HepG2 (cell line): Measurements from ENCODE around the gene RFTN1. TPM values are rescaled to one million over a fixed set of nuclear protein-coding genes. Genes with fewer than 3 reads are reported as not detected.

Experiments
- ATAC-seq: fragments of 200-7000 bp; cut with Tn5 transposase; 3 replicates; pipeline ENCODE4 v1.9.1; 2020; ENCODE audit warnings: mild to moderate bottlenecking, moderate library complexity
- BruUV-seq: library from RNA; stranded (reverse); fragments of 400-500 nt; replicated peaks from 2 replicates; lab custom pipeline; 2021; lab: Mats Ljungman, UMichigan
- CTCF ChIA-PET: fragments of 300-600 bp; formaldehyde crosslinking; extraction: SDS; loops from one replicate; lab custom pipeline; 2021; ENCODE audit warnings: low total read pairs, inconsistent platforms, low intra/inter-chr PET ratio; lab: Yijun Ruan, JAX
- POLR2A ChIA-PET: fragments of 350-600 bp; sonication (Branson Sonifier 250); formaldehyde crosslinking; loops from one replicate; lab custom pipeline; 2020; ENCODE audit warnings: antibody characterized with exemption, inconsistent platforms; lab: Yijun Ruan, JAX
- DNase-seq: peaks from one replicate; pipeline ENCODE4 v3.0.0-alpha.2; 2015; ENCODE audit warnings: low spot score
- FAIRE-seq: peaks from 3 replicates; lab custom pipeline; 2011; peaks lifted over from hg19 to GRCh38; lab: Jason Lieb, UNC
- H2AFZ ChIP-seq: one replicate; pipeline ENCODE4 v1.6.1; 2011; ENCODE audit warnings: low read length, inconsistent platforms
- H3K27ac ChIP-seq: fragments of 300-600 bp; 3 replicates; pipeline ENCODE4 v1.8.0; 2011; ENCODE audit warnings: mixed run types, mild to moderate bottlenecking, mixed read lengths, low read length, inconsistent platforms; ENCODE audit not compliant: insufficient read depth; ENCODE audit errors: extremely low read length
- H3K27me3 ChIP-seq, 2 experiments: fragments of 200-600 bp in 1 of 2; 2 replicates in 1 of 2; 3 replicates in 1 of 2; pipeline versions ENCODE4 v1.6.0 to v1.8.0; 2011; ENCODE audit warnings: low read length in 2 of 2, mild to moderate bottlenecking in 2 of 2, moderate library complexity in 2 of 2, inconsistent platforms in 1 of 2; ENCODE audit not compliant: insufficient read depth in 2 of 2, control insufficient read depth in 1 of 2
- H3K36me3 ChIP-seq, 2 experiments: fragments of 200-600 bp in 1 of 2; replicated peaks in 1 of 2; 2 replicates in 1 of 2; 3 replicates in 1 of 2; pipeline versions ENCODE4 v1.5.1 to v1.8.0; 2011; ENCODE audit warnings: low read length in 2 of 2, inconsistent platforms in 1 of 2; ENCODE audit not compliant: insufficient read depth in 2 of 2, control insufficient read depth in 1 of 2
- H3K4me1 ChIP-seq: 2 replicates; pipeline ENCODE4 v1.5.1; 2012; ENCODE audit warnings: low read length, inconsistent platforms; ENCODE audit not compliant: insufficient read depth
- H3K4me2 ChIP-seq: 2 replicates; pipeline ENCODE4 v1.6.0; 2011; ENCODE audit warnings: low read depth, low read length, inconsistent platforms
- H3K4me3 ChIP-seq, 3 experiments: fragments of 200-600 bp in 1 of 3; sonication (generic), shearing (Covaris generic) in 1 of 3; replicated peaks in 1 of 3; 2 replicates each; pipeline ENCODE4 v1.5.1; 2011 to 2016; ENCODE audit warnings: low read length in 3 of 3, inconsistent platforms in 2 of 3, low read depth in 2 of 3, mild to moderate bottlenecking in 2 of 3, control low read depth in 1 of 3, mixed read lengths in 1 of 3; ENCODE audit not compliant: insufficient read depth in 1 of 3
- H3K79me2 ChIP-seq: one replicate; pipeline ENCODE4 v1.6.1; 2011; ENCODE audit warnings: low read length, inconsistent platforms; ENCODE audit not compliant: insufficient read depth
- H3K9ac ChIP-seq: 2 replicates; pipeline ENCODE4 v1.6.0; 2011; ENCODE audit warnings: mild to moderate bottlenecking, low read depth, low read length, inconsistent platforms; ENCODE audit not compliant: insufficient read depth
- H3K9me3 ChIP-seq: 2 replicates; pipeline ENCODE4 v1.5.1; 2012; ENCODE audit warnings: mild to moderate bottlenecking, low read length
- H4K20me1 ChIP-seq: 2 replicates; pipeline ENCODE4 v1.6.0; 2011; ENCODE audit warnings: inconsistent platforms, mild to moderate bottlenecking, low read length, moderate library complexity; ENCODE audit not compliant: insufficient read depth
- HDAC1 ChIP-seq: sonication (generic); formaldehyde crosslinking; IDR thresholded peaks from 2 replicates; pipeline ENCODE4 v1.5.1; 2020; ENCODE audit warnings: mild to moderate bottlenecking, missing genetic modification reagents
- ZBTB42 ChIP-seq: sonication (generic); formaldehyde crosslinking; IDR thresholded peaks from 2 replicates; pipeline ENCODE4 v1.5.0; 2020; ENCODE audit warnings: mild to moderate bottlenecking, missing genetic modification reagents
- ZNF264 ChIP-seq: sonication (generic); formaldehyde crosslinking; IDR thresholded peaks from 2 replicates; pipeline ENCODE4 v1.4.0; 2020; ENCODE audit warnings: missing genetic modification reagents
- ZNF746 ChIP-seq: sonication (generic); formaldehyde crosslinking; IDR thresholded peaks from 2 replicates; pipeline ENCODE4 v1.8.0; 2022; ENCODE audit warnings: mild to moderate bottlenecking, missing genetic modification reagents
- ZNF776 ChIP-seq: sonication (generic); formaldehyde crosslinking; IDR thresholded peaks from 2 replicates; pipeline ENCODE4 v1.4.0; 2020; ENCODE audit warnings: mild to moderate bottlenecking, missing genetic modification reagents
- WGBS: methylation state at CpG from one replicate; pipeline ENCODE4 v1.1.6; 2017; ENCODE audit warnings: low lambda C conversion rate; 5-methylcytosine and 5-hydroxymethylcytosine counted together
- in situ Hi-C: cut with HindIII; loops from 2 replicates; pipeline ENCODE4 v1.10.0; 2017; ENCODE audit warnings: low pct_unique_long_range_greater_than_20kb; ENCODE audit not compliant: extremely low pct_ligation_motif_present
- intact Hi-C: fragments of 100-400 bp; cut with micrococcal nuclease; formaldehyde crosslinking; loops from one replicate; pipeline ENCODE4 v1.10.0; 2022; ENCODE audit not compliant: unreplicated experiment
- polyA plus RNA-seq, 8 experiments: library from polyadenylated mRNA; depleted of rRNA in 3 of 8; stranded (reverse) in 7 of 8; unstranded in 1 of 8; fragments of >200 nt; fragmentation: Illumina TruSeq in 4 of 8; extraction: Trizol in 4 of 8; gene quantifications; 2 replicates each; pipeline versions ENCODE4 v1.2.1 to v1.2.3, GENCODE V29; 2011 to 2016; ENCODE audit warnings: low read depth in 4 of 8, missing spikeins in 1 of 8, mixed read lengths in 1 of 8; ENCODE audit not compliant: insufficient read depth in 1 of 8
- total RNA-seq, 5 experiments: library from RNA; depleted of rRNA; stranded (reverse); fragments of >200 nt; fragmentation: Illumina TruSeq; extraction: Trizol; gene quantifications; 2 replicates each; pipeline ENCODE4 v1.2.3, GENCODE V29; 2016; ENCODE audit warnings: low read depth in 1 of 5
- TF ChIP-seq, protein P1 (sequence below): fragments of 450-650 bp; IDR thresholded peaks from 2 replicates; pipeline ENCODE4 v1.6.1; 2016

Gene RFTN1
- total and polyA plus RNA-seq, 2 of the 13 experiments (the other 11 are each of a cell fraction or from before 2014, with no cell fraction given), result not detected

DNA sequence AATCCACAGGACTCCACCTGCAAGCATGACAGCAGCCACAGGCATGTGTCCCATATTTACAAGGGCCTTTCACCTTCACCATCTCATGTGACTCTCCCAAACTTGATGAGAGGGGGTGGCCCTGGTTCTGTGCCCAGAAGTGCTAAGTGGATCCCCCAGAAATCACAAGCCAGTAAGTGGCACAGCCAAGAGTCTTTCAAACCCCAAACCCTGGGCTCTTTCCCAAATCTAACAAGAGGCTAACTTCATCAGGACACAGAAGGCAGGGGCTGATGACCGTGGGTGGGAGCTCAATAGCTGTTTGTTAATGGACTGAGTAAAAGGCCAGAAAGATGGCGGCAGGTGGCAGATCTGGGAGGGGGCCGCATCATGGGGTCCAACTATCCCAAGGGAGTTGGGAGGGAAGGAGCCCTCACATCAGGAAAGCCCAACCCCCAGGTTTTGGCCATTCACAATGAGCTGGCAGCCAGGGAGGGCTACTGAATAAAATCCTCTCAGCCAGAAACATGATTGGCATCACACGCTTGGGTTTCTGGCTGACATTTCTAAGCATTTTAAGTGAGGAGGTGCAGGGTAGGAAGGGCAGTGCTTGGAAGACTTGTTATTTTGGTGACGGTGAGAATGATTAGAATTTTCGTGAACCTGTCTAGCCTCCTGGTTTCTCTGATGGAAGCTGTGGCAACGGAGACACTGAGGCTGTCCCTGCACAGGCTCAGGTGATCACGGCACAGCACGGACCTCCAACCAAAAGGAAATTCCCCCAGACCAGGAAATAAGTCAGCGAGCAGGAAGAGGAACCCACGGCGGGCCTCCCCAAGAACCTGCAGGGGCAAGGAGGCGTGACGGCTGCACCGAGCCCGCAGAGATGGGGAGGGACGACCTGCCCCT lies 139.2 kb downstream of the RFTN1 start:
- Histone ChIP-seq H3K4me2 (no peak overlapping the region), H2AFZ (no peak overlapping the region), H3K4me1 (no peaks in the 10 kb centered on the region), H4K20me1 (no peaks in the 10 kb centered on the region), H3K79me2 (no peaks in the 10 kb centered on the region), H3K27me3 (no peaks in the 10 kb centered on the region), H3K36me3 (no peaks in the 10 kb centered on the region), H3K27ac (no peak overlapping the region), H3K9me3 (no peaks in the 10 kb centered on the region), H3K9ac (no peak overlapping the region), H3K4me3 (no peak overlapping the region)
- ChIA-PET POLR2A (no interaction called here), CTCF (no interaction called here)
- intact Hi-C loops, result no loop called here
- TF ChIP-seq ZNF264, result no peak
- TF ChIP-seq ZNF746 (CRISPR knock-in tag), result no peak
- TF ChIP-seq, protein P1, sequence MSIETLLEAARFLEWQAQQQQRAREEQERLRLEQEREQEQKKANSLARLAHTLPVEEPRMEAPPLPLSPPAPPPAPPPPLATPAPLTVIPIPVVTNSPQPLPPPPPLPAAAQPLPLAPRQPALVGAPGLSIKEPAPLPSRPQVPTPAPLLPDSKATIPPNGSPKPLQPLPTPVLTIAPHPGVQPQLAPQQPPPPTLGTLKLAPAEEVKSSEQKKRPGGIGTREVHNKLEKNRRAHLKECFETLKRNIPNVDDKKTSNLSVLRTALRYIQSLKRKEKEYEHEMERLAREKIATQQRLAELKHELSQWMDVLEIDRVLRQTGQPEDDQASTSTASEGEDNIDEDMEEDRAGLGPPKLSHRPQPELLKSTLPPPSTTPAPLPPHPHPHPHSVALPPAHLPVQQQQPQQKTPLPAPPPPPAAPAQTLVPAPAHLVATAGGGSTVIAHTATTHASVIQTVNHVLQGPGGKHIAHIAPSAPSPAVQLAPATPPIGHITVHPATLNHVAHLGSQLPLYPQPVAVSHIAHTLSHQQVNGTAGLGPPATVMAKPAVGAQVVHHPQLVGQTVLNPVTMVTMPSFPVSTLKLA, result no peak
- no peak for TF ChIP-seq ZNF776 (CRISPR knock-in tag)
- no peak for TF ChIP-seq HDAC1 (CRISPR knock-in tag)
- TF ChIP-seq ZBTB42 (CRISPR knock-in tag), result no peak
- no peak for ATAC-seq
- 86% methylated on average over 16 of the region's 17 CpGs for WGBS
- no TSS peak for BruUV-seq
- in situ Hi-C loops, result no loop called here
- DNase-seq, result no peak
- FAIRE-seq, result no peak
